HepG2 (cell line): ENCODE measurements around the gene DPH6. TPM values are rescaled to one million over a fixed set of nuclear protein-coding genes. Genes with fewer than 3 reads are reported as not detected.

Experiments
- ATAC-seq: fragments of 200-7000 bp; cut with Tn5 transposase; 3 replicates; pipeline ENCODE4 v1.9.1; 2020; ENCODE audit warnings: mild to moderate bottlenecking, moderate library complexity
- BruUV-seq: library from RNA; stranded (reverse); fragments of 400-500 nt; replicated peaks from 2 replicates; lab custom pipeline; 2021; lab: Mats Ljungman, UMichigan
- CTCF ChIA-PET: fragments of 300-600 bp; formaldehyde crosslinking; extraction: SDS; loops from one replicate; lab custom pipeline; 2021; ENCODE audit warnings: low total read pairs, inconsistent platforms, low intra/inter-chr PET ratio; lab: Yijun Ruan, JAX
- POLR2A ChIA-PET: fragments of 350-600 bp; sonication (Branson Sonifier 250); formaldehyde crosslinking; loops from one replicate; lab custom pipeline; 2020; ENCODE audit warnings: antibody characterized with exemption, inconsistent platforms; lab: Yijun Ruan, JAX
- DNase-seq: peaks from one replicate; pipeline ENCODE4 v3.0.0-alpha.2; 2015; ENCODE audit warnings: low spot score
- FAIRE-seq: peaks from 3 replicates; lab custom pipeline; 2011; peaks lifted over from hg19 to GRCh38; lab: Jason Lieb, UNC
- H2AFZ ChIP-seq: one replicate; pipeline ENCODE4 v1.6.1; 2011; ENCODE audit warnings: low read length, inconsistent platforms
- H3K27ac ChIP-seq: fragments of 300-600 bp; 3 replicates; pipeline ENCODE4 v1.8.0; 2011; ENCODE audit warnings: mixed run types, mild to moderate bottlenecking, mixed read lengths, low read length, inconsistent platforms; ENCODE audit not compliant: insufficient read depth; ENCODE audit errors: extremely low read length
- H3K27me3 ChIP-seq, 2 experiments: fragments of 200-600 bp in 1 of 2; 2 replicates in 1 of 2; 3 replicates in 1 of 2; pipeline versions ENCODE4 v1.6.0 to v1.8.0; 2011; ENCODE audit warnings: low read length in 2 of 2, mild to moderate bottlenecking in 2 of 2, moderate library complexity in 2 of 2, inconsistent platforms in 1 of 2; ENCODE audit not compliant: insufficient read depth in 2 of 2, control insufficient read depth in 1 of 2
- H3K36me3 ChIP-seq, 2 experiments: fragments of 200-600 bp in 1 of 2; replicated peaks in 1 of 2; 2 replicates in 1 of 2; 3 replicates in 1 of 2; pipeline versions ENCODE4 v1.5.1 to v1.8.0; 2011; ENCODE audit warnings: low read length in 2 of 2, inconsistent platforms in 1 of 2; ENCODE audit not compliant: insufficient read depth in 2 of 2, control insufficient read depth in 1 of 2
- H3K4me1 ChIP-seq: 2 replicates; pipeline ENCODE4 v1.5.1; 2012; ENCODE audit warnings: low read length, inconsistent platforms; ENCODE audit not compliant: insufficient read depth
- H3K4me2 ChIP-seq: 2 replicates; pipeline ENCODE4 v1.6.0; 2011; ENCODE audit warnings: low read depth, low read length, inconsistent platforms
- H3K4me3 ChIP-seq, 3 experiments: fragments of 200-600 bp in 1 of 3; sonication (generic), shearing (Covaris generic) in 1 of 3; replicated peaks in 1 of 3; 2 replicates each; pipeline ENCODE4 v1.5.1; 2011 to 2016; ENCODE audit warnings: low read length in 3 of 3, inconsistent platforms in 2 of 3, low read depth in 2 of 3, mild to moderate bottlenecking in 2 of 3, control low read depth in 1 of 3, mixed read lengths in 1 of 3; ENCODE audit not compliant: insufficient read depth in 1 of 3
- H3K79me2 ChIP-seq: one replicate; pipeline ENCODE4 v1.6.1; 2011; ENCODE audit warnings: low read length, inconsistent platforms; ENCODE audit not compliant: insufficient read depth
- H3K9ac ChIP-seq: 2 replicates; pipeline ENCODE4 v1.6.0; 2011; ENCODE audit warnings: mild to moderate bottlenecking, low read depth, low read length, inconsistent platforms; ENCODE audit not compliant: insufficient read depth
- H3K9me3 ChIP-seq: 2 replicates; pipeline ENCODE4 v1.5.1; 2012; ENCODE audit warnings: mild to moderate bottlenecking, low read length
- H4K20me1 ChIP-seq: 2 replicates; pipeline ENCODE4 v1.6.0; 2011; ENCODE audit warnings: inconsistent platforms, mild to moderate bottlenecking, low read length, moderate library complexity; ENCODE audit not compliant: insufficient read depth
- HMG20A ChIP-seq: IDR thresholded peaks from 2 replicates; pipeline ENCODE4 v1.6.1; 2016; ENCODE audit warnings: borderline replicate concordance
- RAD51 ChIP-seq: fragments of 450-650 bp; IDR thresholded peaks from 2 replicates; pipeline ENCODE4 v1.6.1; 2016; ENCODE audit warnings: borderline replicate concordance
- ZC3H13 ChIP-seq: sonication (generic); formaldehyde crosslinking; IDR thresholded peaks from 2 replicates; pipeline ENCODE4 v1.8.1; 2023; ENCODE audit warnings: mild to moderate bottlenecking, missing genetic modification reagents, moderate library complexity
- ZHX2 ChIP-seq, 2 experiments: sonication (generic) in 1 of 2; formaldehyde crosslinking in 1 of 2; IDR thresholded peaks; 2 replicates each; pipeline versions ENCODE4 v1.6.1 to v1.9.0; 2014 to 2022; ENCODE audit warnings: antibody characterized with exemption in 1 of 2, borderline replicate concordance in 1 of 2, inconsistent platforms in 1 of 2, low read depth in 1 of 2, missing genetic modification reagents in 1 of 2
- ZNF576 ChIP-seq: sonication (generic); formaldehyde crosslinking; IDR thresholded peaks from 2 replicates; pipeline ENCODE4 v1.4.0; 2020; ENCODE audit warnings: mild to moderate bottlenecking, missing genetic modification reagents
- WGBS: methylation state at CpG from one replicate; pipeline ENCODE4 v1.1.6; 2017; ENCODE audit warnings: low lambda C conversion rate; 5-methylcytosine and 5-hydroxymethylcytosine counted together
- in situ Hi-C: cut with HindIII; loops from 2 replicates; pipeline ENCODE4 v1.10.0; 2017; ENCODE audit warnings: low pct_unique_long_range_greater_than_20kb; ENCODE audit not compliant: extremely low pct_ligation_motif_present
- intact Hi-C: fragments of 100-400 bp; cut with micrococcal nuclease; formaldehyde crosslinking; loops from one replicate; pipeline ENCODE4 v1.10.0; 2022; ENCODE audit not compliant: unreplicated experiment
- polyA plus RNA-seq, 8 experiments: library from polyadenylated mRNA; depleted of rRNA in 3 of 8; stranded (reverse) in 7 of 8; unstranded in 1 of 8; fragments of >200 nt; fragmentation: Illumina TruSeq in 4 of 8; extraction: Trizol in 4 of 8; gene quantifications; 2 replicates each; pipeline versions ENCODE4 v1.2.1 to v1.2.3, GENCODE V29; 2011 to 2016; ENCODE audit warnings: low read depth in 4 of 8, missing spikeins in 1 of 8, mixed read lengths in 1 of 8; ENCODE audit not compliant: insufficient read depth in 1 of 8
- total RNA-seq, 5 experiments: library from RNA; depleted of rRNA; stranded (reverse); fragments of >200 nt; fragmentation: Illumina TruSeq; extraction: Trizol; gene quantifications; 2 replicates each; pipeline ENCODE4 v1.2.3, GENCODE V29; 2016; ENCODE audit warnings: low read depth in 1 of 5
- TF ChIP-seq, protein P1 (sequence below): IDR thresholded peaks from 2 replicates; pipeline ENCODE4 v1.6.1; 2016; ENCODE audit warnings: missing biosample characterization, missing genetic modification reagents, low read depth

The DPH6 gene
- total and polyA plus RNA-seq, 2 of the 13 experiments (the other 11 are each of a cell fraction or from before 2014, with no cell fraction given), result 10.2 to 25.8 TPM

DNA sequence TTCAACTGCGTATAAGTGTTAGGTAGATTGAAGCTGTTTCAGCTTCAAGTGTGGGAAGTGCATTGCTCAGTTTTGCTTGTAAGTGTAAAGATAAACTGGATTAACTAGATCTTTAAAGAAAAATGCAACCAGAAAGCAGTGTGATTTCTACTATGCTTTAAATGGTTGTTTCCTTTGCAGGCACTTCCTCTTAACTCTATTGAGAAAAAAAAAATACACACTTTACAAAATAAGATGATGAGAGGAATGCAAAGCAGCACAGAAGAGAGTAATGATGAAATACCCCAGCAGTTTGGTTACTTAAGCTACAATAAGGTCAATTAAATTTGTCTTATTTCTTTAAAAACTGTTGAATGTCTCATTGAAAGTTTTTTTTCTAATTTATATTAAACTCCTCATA lies 40.8 kb downstream of the DPH6 start:
- WGBS, result 100% methylated on average over 1 of the region's 1 CpG
- no peak overlapping the region for H3K4me2 ChIP-seq
- peaks cover 16% of the 10 kb centered on the region for H3K4me1 ChIP-seq
- intact Hi-C loops, result no loop called here
- H3K79me2 ChIP-seq, result no peaks in the 10 kb centered on the region
- H3K9ac ChIP-seq, result no peak overlapping the region
- H3K27ac ChIP-seq, result no peak overlapping the region
- POLR2A ChIA-PET, result no interaction called here
- H4K20me1 ChIP-seq, result no peaks in the 10 kb centered on the region
- CTCF ChIA-PET, result no interaction called here
- no peak overlapping the region for H2AFZ ChIP-seq
- FAIRE-seq (no peak), ATAC-seq (no peak), DNase-seq (no peak)
- TF ChIP-seq, protein P1, sequence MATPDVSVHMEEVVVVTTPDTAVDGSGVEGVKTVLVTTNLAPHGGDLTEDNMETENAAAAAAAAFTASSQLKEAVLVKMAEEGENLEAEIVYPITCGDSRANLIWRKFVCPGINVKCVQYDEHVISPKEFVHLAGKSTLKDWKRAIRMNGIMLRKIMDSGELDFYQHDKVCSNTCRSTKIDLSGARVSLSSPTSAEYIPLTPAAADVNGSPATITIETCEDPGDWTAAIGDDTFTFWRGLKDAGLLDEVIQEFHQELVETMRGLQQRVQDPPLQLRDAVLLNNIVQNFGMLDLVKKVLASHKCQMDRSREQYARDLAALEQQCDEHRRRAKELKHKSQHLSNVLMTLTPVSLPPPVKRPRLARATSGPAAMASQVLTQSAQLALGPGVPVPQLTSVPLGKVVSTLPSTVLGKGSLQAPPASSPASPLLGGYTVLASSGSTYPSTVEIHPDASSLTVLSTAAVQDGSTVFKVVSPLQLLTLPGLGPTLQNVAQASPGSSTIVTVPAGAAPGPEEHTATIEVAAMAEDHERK (CRISPR knock-in tag), result no peak
- TF ChIP-seq ZC3H13 (no peak), ZHX2 (IDR thresholded peaks at IDR 0.05; ENCODE audit: low read depth) (no peak), ZHX2 (CRISPR knock-in tag; IDR thresholded peaks at IDR 0.05; ENCODE audit: borderline replicate concordance) (no peak), RAD51 (no peak), HMG20A (CRISPR knock-in tag) (no peak), ZNF576 (CRISPR knock-in tag) (no peak)
- H3K27me3 ChIP-seq, result no peaks in the 10 kb centered on the region
- H3K36me3 ChIP-seq, result no peaks in the 10 kb centered on the region
- BruUV-seq, result no TSS peak
- no peak overlapping the region for H3K4me3 ChIP-seq
- in situ Hi-C loops, result no loop called here
- no peaks in the 10 kb centered on the region for H3K9me3 ChIP-seq
